GM13976 (cell line): ENCODE results near the gene ATP8B2.
A peak's percentile ranks its signal among the peaks of the same experiment; 100 is the strongest.

Experiments
- DNase-seq: peaks from one replicate; pipeline ENCODE4 v3.0.0; 2012; ENCODE audit warnings: low spot score
- CTCF ChIP-seq: IDR thresholded peaks from 2 replicates; pipeline ENCODE4 v1.5.1; 2012; ENCODE audit warnings: borderline replicate concordance, mild to moderate bottlenecking; ENCODE audit not compliant: insufficient read depth; ENCODE audit errors: extremely low read depth, missing control alignments, control extremely low read depth
- in situ Hi-C: fragments of 300-500 bp; cut with MboI; formaldehyde crosslinking; loops from one replicate; pipeline ENCODE4 v1.12.0; 2022; ENCODE audit warnings: low sequenced_read_pairs, mixed read lengths, inconsistent platforms; ENCODE audit not compliant: unreplicated experiment

ATP8B2 gene

GRCh38 chr1:154326546-154327465 lies 1.5 kb downstream of the ATP8B2 start:
- DNase-seq, result no peak
- in situ Hi-C loops, result no loop called here
- TF ChIP-seq CTCF, result no peak

- TF ChIP-seq CTCF, result no peak
- in situ Hi-C loops, result no loop called here
- no peak for DNase-seq
These were observed 2.4 kb downstream of the ATP8B2 start for GRCh38 chr1:154327466-154328317.

GRCh38 chr1:154328318-154329151 lies 3.2 kb downstream of the ATP8B2 start:
- peak; percentile 85 for DNase-seq
- TF ChIP-seq CTCF, result no peak
- in situ Hi-C loops, result no loop called here

- TF ChIP-seq CTCF, result no peak
- in situ Hi-C loops, result no loop called here
- no peak for DNase-seq
These were observed 3.8 kb downstream of the ATP8B2 start for GRCh38 chr1:154329152-154329521.

- in situ Hi-C loops, result loop anchor here (10.0 kb wide), 1 partner anchor 135 kb away; the partner anchor contains the start of gene TPM3
- no peak for TF ChIP-seq CTCF
- no peak for DNase-seq
These were observed 4.3 kb downstream of the ATP8B2 start for GRCh38 chr1:154329551-154330131.

GRCh38 chr1:154330669-154331068 lies 5.3 kb downstream of the ATP8B2 start:
- no peak for DNase-seq
- in situ Hi-C loops, result loop anchor here (10.0 kb wide), 1 partner anchor 136 kb away; the partner anchor contains the start of gene TPM3
- no peak for TF ChIP-seq CTCF
